ENCODE data around the gene EVX1. TPM values are rescaled to one million over a fixed set of nuclear protein-coding genes. Genes with fewer than 3 reads are reported as not detected.

The EVX1 gene
- total RNA-seq, 1 experiment from 2014 or later = not detected

GRCh38 chr7:27250557-27251070 is 8.0 kb downstream of the EVX1 start:
- no peak overlapping the region for H3K23ac ChIP-seq (ENCODE audit: insufficient read length, low read depth, low read length)
- no peak overlapping the region for H4K91ac ChIP-seq (ENCODE audit: insufficient read length, low read depth, low read length)
- H3K4ac ChIP-seq (ENCODE audit: low read depth, low read length) = no peak overlapping the region
- Mint-ChIP-seq H3K9me3 (peaks cover 2 to 16% of the 10 kb centered on the region in 2 experiments; a peak in 3 of 5 replicates), H3K27ac (no peak overlapping the region), H3K36me3 (ENCODE audit: insufficient read depth in 1 of 3, low read depth in 3 of 3) (no peaks in the 10 kb centered on the region), H3K27me3 (ENCODE audit: low read depth) (peaks cover 99% of the 10 kb centered on the region), H3K4me3 (0 out of 5 replicates have a peak overlapping the region, but pooled peaks of 1 of the 2 experiments have one; percentile 27), H3K4me1 (peaks cover 13 to 34% of the 10 kb centered on the region in 2 experiments; a peak in 3 of 4 replicates)
- no peak overlapping the region for H4K5ac ChIP-seq (ENCODE audit: insufficient read length, low read depth, low read length)
- no peak overlapping the region for H3K9ac ChIP-seq (ENCODE audit: extremely low read depth, insufficient read length, low read length)
- H2BK12ac ChIP-seq (ENCODE audit: insufficient read length, low read depth, low read length) = no peak overlapping the region
- H2AFZ ChIP-seq (ENCODE audit: low read length) = no peak overlapping the region
- WGBS (ENCODE audit: extremely low coverage, insufficient read length, low lambda C conversion rate) = no CpG with 5 or more reads among the region's 6 CpGs
- H3K79me2 ChIP-seq (ENCODE audit: insufficient read depth, low read length) = no peaks in the 10 kb centered on the region
- no peak overlapping the region for H2BK20ac ChIP-seq (ENCODE audit: low read depth, low read length, poor library complexity, severe bottlenecking)
- no peak overlapping the region for H2BK5ac ChIP-seq (ENCODE audit: insufficient read length, low read length)
- no peak overlapping the region for H4K8ac ChIP-seq (replicated peaks; ENCODE audit: insufficient read length, low read depth, low read length)
- H3T11ph ChIP-seq (ENCODE audit: low read length) = no peak overlapping the region
- H3K14ac ChIP-seq (ENCODE audit: insufficient read depth, low read length) = no peak overlapping the region
- H3K4me1 ChIP-seq (ENCODE audit: insufficient read depth, low read length) = 0 out of 2 replicates have a peak, but pooled peaks cover 2% of the 10 kb centered on the region
- no peak overlapping the region for H2BK120ac ChIP-seq (ENCODE audit: low read depth, low read length, poor library complexity, severe bottlenecking)
- no peak overlapping the region for H2BK15ac ChIP-seq (ENCODE audit: low read depth, low read length)
- no peaks in the 10 kb centered on the region for H3K23me2 ChIP-seq (ENCODE audit: insufficient read length, low read depth, low read length, poor library complexity, severe bottlenecking)
- DNase-seq = no peak
- no peak overlapping the region for H3K27ac ChIP-seq (ENCODE audit: insufficient read length, low read depth, low read length)
- H3K4me2 ChIP-seq (ENCODE audit: insufficient read depth, insufficient read length, low read length) = no peak overlapping the region
- H3K56ac ChIP-seq (ENCODE audit: insufficient read length, low read depth, low read length) = no peak overlapping the region
- peaks cover 2% of the 10 kb centered on the region for H4K20me1 ChIP-seq (ENCODE audit: control insufficient read depth, insufficient read depth, insufficient read length)
- H3K9me3 ChIP-seq (ENCODE audit: control insufficient read depth, low read depth, low read length) = no peaks in the 10 kb centered on the region
- H3K27me3 ChIP-seq (ENCODE audit: insufficient read depth, low read length) = peaks cover 97% of the 10 kb centered on the region
- H3K18ac ChIP-seq (ENCODE audit: insufficient read length, low read depth, low read length) = no peak overlapping the region
- H3K79me1 ChIP-seq (ENCODE audit: insufficient read depth, low read depth, low read length, poor library complexity, severe bottlenecking) = no peaks in the 10 kb centered on the region
- no peak for TF ChIP-seq CTCF (conservative IDR thresholded peaks at IDR 0.05)
- H2AK5ac ChIP-seq (ENCODE audit: insufficient read length, low read length) = no peak overlapping the region
